ENCODE data around the gene ASXL2. TPM values are rescaled to one million over a fixed set of nuclear protein-coding genes. Genes with fewer than 3 reads are reported as not detected.

Gene ASXL2
- polyA plus RNA-seq, 3 donors: 3.6 to 13.4 (median 7.1) TPM

DNA sequence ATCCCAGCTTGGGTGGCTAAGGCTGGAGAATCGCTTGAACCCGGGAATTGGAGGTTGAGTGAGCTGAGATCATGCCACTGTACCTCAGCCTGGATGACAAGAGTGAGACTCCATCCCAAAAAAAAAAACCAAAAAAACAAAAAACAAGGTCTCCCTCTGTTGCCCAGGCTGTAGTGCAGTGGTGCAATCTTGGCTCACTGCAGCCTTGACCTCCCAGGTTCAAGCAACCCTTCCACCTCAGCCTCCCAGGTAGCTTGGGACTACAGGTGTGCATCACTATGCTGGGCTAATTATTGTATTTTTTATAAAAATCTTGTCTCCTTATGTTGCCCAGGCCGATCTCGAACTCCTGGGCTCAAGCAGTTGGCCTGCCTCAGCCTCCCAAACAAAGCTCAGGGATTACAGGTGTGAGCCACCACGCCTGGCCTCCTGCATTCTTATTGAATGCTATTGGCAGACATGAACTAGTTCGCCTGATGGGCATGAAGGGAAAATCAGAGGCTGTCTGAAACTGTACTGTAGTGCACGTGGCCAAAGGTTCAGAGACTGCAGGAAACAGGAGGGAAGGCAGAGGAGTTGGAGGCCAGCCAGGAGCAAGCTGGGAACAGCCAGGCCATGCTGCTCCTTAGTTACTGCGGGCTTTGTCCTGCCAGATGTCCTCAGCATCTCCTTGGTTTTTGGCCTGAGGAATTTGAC lies 16.0 kb upstream of the ASXL2 start:
- H4K20me1 ChIP-seq (ENCODE audit: insufficient read depth, low read length): no peaks in the 10 kb centered on the region
- Mint-ChIP-seq H3K27me3 (ENCODE audit: low read depth in 3 of 3) (peaks cover 0 to 4% (median 3%) of the 10 kb centered on the region in 3 donors), H3K36me3 (no peaks in the 10 kb centered on the region), H3K9me3 (no peaks in the 10 kb centered on the region), H3K4me1 (peaks cover 6% of the 10 kb centered on the region), H3K27ac (no peak overlapping the region), H3K4me3 (no peak overlapping the region)
- H3K27me3 ChIP-seq (ENCODE audit: control insufficient read depth in 2 of 2, insufficient read depth in 2 of 2, low read length in 2 of 2): no peaks in the 10 kb centered on the region
- no peak overlapping the region for H3K27ac ChIP-seq (ENCODE audit: low read depth in 1 of 2, low read length in 2 of 2)
- 74% methylated on average over 4 of the region's 8 CpGs for WGBS (ENCODE audit: insufficient coverage)
- no peaks in the 10 kb centered on the region for H3K79me2 ChIP-seq (ENCODE audit: insufficient read depth, low read length)
- H3K4me1 ChIP-seq (ENCODE audit: control insufficient read depth in 1 of 2, insufficient read depth in 2 of 2, low read length in 2 of 2): peaks cover 0 to 3% of the 10 kb centered on the region in 2 donors
- H3K9me3 ChIP-seq (replicated peaks in 1 of 2; ENCODE audit: control insufficient read depth in 1 of 2, insufficient read depth in 1 of 2, low read length in 2 of 2): no peaks in the 10 kb centered on the region
- TF ChIP-seq, protein P1, sequence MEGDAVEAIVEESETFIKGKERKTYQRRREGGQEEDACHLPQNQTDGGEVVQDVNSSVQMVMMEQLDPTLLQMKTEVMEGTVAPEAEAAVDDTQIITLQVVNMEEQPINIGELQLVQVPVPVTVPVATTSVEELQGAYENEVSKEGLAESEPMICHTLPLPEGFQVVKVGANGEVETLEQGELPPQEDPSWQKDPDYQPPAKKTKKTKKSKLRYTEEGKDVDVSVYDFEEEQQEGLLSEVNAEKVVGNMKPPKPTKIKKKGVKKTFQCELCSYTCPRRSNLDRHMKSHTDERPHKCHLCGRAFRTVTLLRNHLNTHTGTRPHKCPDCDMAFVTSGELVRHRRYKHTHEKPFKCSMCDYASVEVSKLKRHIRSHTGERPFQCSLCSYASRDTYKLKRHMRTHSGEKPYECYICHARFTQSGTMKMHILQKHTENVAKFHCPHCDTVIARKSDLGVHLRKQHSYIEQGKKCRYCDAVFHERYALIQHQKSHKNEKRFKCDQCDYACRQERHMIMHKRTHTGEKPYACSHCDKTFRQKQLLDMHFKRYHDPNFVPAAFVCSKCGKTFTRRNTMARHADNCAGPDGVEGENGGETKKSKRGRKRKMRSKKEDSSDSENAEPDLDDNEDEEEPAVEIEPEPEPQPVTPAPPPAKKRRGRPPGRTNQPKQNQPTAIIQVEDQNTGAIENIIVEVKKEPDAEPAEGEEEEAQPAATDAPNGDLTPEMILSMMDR (IDR thresholded peaks at IDR 0.05): no peak
- H3K9ac ChIP-seq (ENCODE audit: insufficient read depth, low read length, poor library complexity, severe bottlenecking): no peak overlapping the region
- H2AFZ ChIP-seq (ENCODE audit: insufficient read depth, low read depth, low read length, poor library complexity, severe bottlenecking): no peak overlapping the region
- intact Hi-C loops (cut with micrococcal nuclease): no loop called here
- no peak overlapping the region for H3K4me2 ChIP-seq (replicated peaks; ENCODE audit: extremely low read depth, low read length, poor library complexity, severe bottlenecking)
- H3K4me3 ChIP-seq (replicated peaks in 1 of 3; ENCODE audit: low read depth in 2 of 3, low read length in 3 of 3): no peak overlapping the region
- DNase-seq: no peak
- H3K36me3 ChIP-seq (replicated peaks in 1 of 2; ENCODE audit: control insufficient read depth in 1 of 2, insufficient read depth in 2 of 2, low read length in 2 of 2): no peaks in the 10 kb centered on the region

DNA sequence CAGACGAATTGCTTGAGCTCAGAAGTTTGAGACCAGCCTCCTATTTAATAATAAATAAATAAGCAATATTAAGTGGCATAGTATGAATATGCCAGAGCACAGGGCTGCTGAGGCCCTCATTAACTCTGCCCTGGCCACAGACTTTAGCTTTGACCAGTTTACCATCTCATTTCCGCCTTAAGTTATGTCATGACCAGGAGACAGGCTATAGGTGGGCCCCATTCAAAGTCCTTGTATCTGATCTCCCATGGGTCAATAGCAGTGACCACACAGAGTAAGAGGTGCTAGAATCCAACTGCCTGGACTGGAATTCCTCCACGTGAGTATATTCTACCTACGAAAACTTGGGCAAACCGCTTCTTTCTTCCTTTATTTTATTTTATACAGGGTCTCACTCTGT lies 13.4 kb upstream of the ASXL2 start:
- no peak overlapping the region for H2AFZ ChIP-seq (ENCODE audit: insufficient read depth, low read depth, low read length, poor library complexity, severe bottlenecking)
- Mint-ChIP-seq H3K27me3 (ENCODE audit: low read depth in 3 of 3) (peaks cover 3 to 4% (median 4%) of the 10 kb centered on the region in 3 donors), H3K4me1 (no peaks in the 10 kb centered on the region), H3K27ac (peak overlapping the region in 1 of 7 donors; percentile 60), H3K4me3 (no peak overlapping the region), H3K36me3 (no peaks in the 10 kb centered on the region), H3K9me3 (no peaks in the 10 kb centered on the region)
- H3K4me2 ChIP-seq (replicated peaks; ENCODE audit: extremely low read depth, low read length, poor library complexity, severe bottlenecking): no peak overlapping the region
- H3K79me2 ChIP-seq (ENCODE audit: insufficient read depth, low read length): no peaks in the 10 kb centered on the region
- no peak for DNase-seq
- H3K9ac ChIP-seq (ENCODE audit: insufficient read depth, low read length, poor library complexity, severe bottlenecking): no peak overlapping the region
- no peaks in the 10 kb centered on the region for H3K9me3 ChIP-seq (replicated peaks in 1 of 2; ENCODE audit: control insufficient read depth in 1 of 2, insufficient read depth in 1 of 2, low read length in 2 of 2)
- H3K27ac ChIP-seq (ENCODE audit: low read depth in 1 of 2, low read length in 2 of 2): no peak overlapping the region
- TF ChIP-seq, protein P1 (IDR thresholded peaks at IDR 0.05): no peak
- H3K4me1 ChIP-seq (ENCODE audit: control insufficient read depth in 1 of 2, insufficient read depth in 2 of 2, low read length in 2 of 2): no peaks in the 10 kb centered on the region
- H3K36me3 ChIP-seq (replicated peaks in 1 of 2; ENCODE audit: control insufficient read depth in 1 of 2, insufficient read depth in 2 of 2, low read length in 2 of 2): no peaks in the 10 kb centered on the region
- H3K27me3 ChIP-seq (ENCODE audit: control insufficient read depth in 2 of 2, insufficient read depth in 2 of 2, low read length in 2 of 2): no peaks in the 10 kb centered on the region
- H4K20me1 ChIP-seq (ENCODE audit: insufficient read depth, low read length): no peaks in the 10 kb centered on the region
- 100% methylated on average over 2 of the region's 5 CpGs for WGBS (ENCODE audit: insufficient coverage)
- intact Hi-C loops (cut with micrococcal nuclease): no loop called here
- H3K4me3 ChIP-seq (replicated peaks in 1 of 3; ENCODE audit: low read depth in 2 of 3, low read length in 3 of 3): no peak overlapping the region
